ENCODE measurements around the gene ARHGAP10. TPM values are rescaled to one million over a fixed set of nuclear protein-coding genes. Genes with fewer than 3 reads are reported as not detected.

The ARHGAP10 gene
- total and polyA plus RNA-seq, 5 donors from 2014 or later: 2.9 to 14.1 (median 4.7) TPM

DNA sequence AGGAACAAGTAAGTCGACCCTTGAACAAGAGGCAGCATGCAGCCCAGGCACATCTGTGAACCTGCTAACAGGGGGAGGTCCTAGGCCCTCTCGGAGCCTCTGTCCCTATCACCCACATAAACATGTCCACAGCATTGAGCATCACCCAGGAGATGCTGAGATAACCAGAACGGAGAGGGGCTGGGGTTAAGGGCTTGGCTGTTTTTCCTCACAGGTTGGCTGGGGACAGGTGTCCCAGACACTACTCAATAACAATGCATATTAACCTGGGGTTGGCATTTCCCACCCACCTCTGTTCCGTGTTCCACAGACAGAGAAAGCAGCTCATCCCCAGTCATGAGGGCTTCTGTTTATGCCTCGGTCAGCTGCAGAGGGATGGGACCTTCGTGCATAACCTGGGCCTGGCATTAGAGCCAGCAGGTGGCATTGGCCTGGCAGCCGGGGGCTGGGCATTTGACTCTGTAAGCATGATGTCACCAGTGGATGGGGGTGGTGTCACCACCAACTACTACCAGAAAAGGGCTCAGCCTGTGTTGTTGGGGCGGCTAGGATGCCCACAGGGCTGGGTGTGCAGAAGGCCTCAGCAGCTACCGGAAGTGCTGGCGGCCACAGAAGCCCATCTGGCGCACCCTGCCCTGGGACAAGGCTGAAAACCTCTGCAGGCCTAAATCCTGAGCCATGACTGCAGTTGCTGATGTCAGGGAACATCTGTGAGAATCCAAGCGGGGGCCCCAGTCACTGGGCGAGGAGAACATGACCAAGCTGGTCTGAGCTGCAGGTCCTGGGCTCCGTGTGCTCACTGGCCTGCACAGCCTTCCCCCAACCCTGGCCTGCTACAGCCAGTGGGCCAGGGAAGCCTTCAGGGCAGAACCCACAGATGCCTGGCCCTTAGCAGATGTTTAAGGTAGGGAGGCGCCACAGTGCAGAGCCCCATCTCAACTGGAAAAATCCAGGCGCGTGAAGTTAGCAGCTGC is 358.9 kb downstream of the ARHGAP10 start:
- peak overlapping the region in 2 of 3 donors; percentile 11 to 53 for H3K27ac Mint-ChIP-seq
- peaks cover 22% of the 10 kb centered on the region for H3K36me3 Mint-ChIP-seq

DNA sequence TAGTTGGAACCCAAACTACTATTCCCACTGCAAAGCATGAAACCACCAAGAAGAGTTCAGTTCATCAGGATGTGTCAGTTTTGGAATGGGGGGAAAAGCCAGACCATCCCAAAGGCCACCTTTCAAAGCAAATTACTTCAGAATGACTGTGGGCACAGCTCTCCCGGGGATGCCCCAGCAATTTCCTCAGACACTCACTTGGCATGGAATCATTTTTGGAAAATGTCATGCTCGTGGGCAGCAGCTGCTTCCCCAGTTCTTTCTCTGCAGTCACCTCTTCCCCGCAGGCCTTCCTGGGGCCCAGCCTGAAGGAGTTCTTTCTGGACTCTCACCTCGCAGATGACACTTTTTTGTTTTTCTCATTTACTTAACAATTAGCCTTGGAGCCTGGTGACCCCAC is 360.0 kb downstream of the ARHGAP10 start:
- ATAC-seq (ENCODE audit: low read depth in 2 of 2) (no peak), DNase-seq (no peak)
- Histone ChIP-seq H3K36me3 (ENCODE audit: control insufficient read depth, insufficient read depth, low read length) (no peaks in the 10 kb centered on the region), H3K9me3 (ENCODE audit: control insufficient read depth in 2 of 2, low read length in 2 of 2) (no peaks in the 10 kb centered on the region), H3K27me3 (ENCODE audit: control insufficient read depth, insufficient read depth, low read length) (no peaks in the 10 kb centered on the region), H3K27ac (ENCODE audit: insufficient read depth, low read length, poor library complexity, severe bottlenecking) (no peak overlapping the region), H3K4me3 (ENCODE audit: low read depth, low read length) (no peak overlapping the region), H3K4me1 (ENCODE audit: control insufficient read depth, insufficient read depth, low read length, poor library complexity, severe bottlenecking) (no peaks in the 10 kb centered on the region)
- Mint-ChIP-seq H3K9me3 (peaks cover 0 to 9% (median 0%) of the 10 kb centered on the region in 7 donors), H3K27me3 (no peaks in the 10 kb centered on the region), H3K27ac (peak overlapping the region in 2 of 3 donors; percentile 45 to 75), H3K36me3 (peaks cover 14% of the 10 kb centered on the region), H3K4me3 (no peak overlapping the region), H3K4me1 (peaks cover 0 to 26% (median 10%) of the 10 kb centered on the region in 4 donors)

More for the DNA sequence above, 358.9 kb downstream of the ARHGAP10 start:
- H3K4me3 ChIP-seq (ENCODE audit: low read depth, low read length): no peak overlapping the region
- H3K27ac ChIP-seq (ENCODE audit: insufficient read depth, low read length, poor library complexity, severe bottlenecking): no peak overlapping the region
- DNase-seq (no peak), ATAC-seq (ENCODE audit: low read depth in 2 of 2) (no peak)
- H3K4me3 Mint-ChIP-seq: no peak overlapping the region
- H3K4me1 Mint-ChIP-seq: peaks cover 0 to 29% (median 11%) of the 10 kb centered on the region in 4 donors
- no peaks in the 10 kb centered on the region for H3K27me3 Mint-ChIP-seq
- no peaks in the 10 kb centered on the region for H3K4me1 ChIP-seq (ENCODE audit: control insufficient read depth, insufficient read depth, low read length, poor library complexity, severe bottlenecking)
- no peaks in the 10 kb centered on the region for H3K27me3 ChIP-seq (ENCODE audit: control insufficient read depth, insufficient read depth, low read length)
- H3K9me3 ChIP-seq (ENCODE audit: control insufficient read depth in 2 of 2, low read length in 2 of 2): no peaks in the 10 kb centered on the region
- H3K36me3 ChIP-seq (ENCODE audit: control insufficient read depth, insufficient read depth, low read length): no peaks in the 10 kb centered on the region
- H3K9me3 Mint-ChIP-seq: peaks cover 0 to 9% (median 0%) of the 10 kb centered on the region in 7 donors

- H3K9me3 ChIP-seq (ENCODE audit: control insufficient read depth in 2 of 2, low read length in 2 of 2): no peaks in the 10 kb centered on the region
- no peak overlapping the region for H3K27ac ChIP-seq (ENCODE audit: insufficient read depth, low read length, poor library complexity, severe bottlenecking)
- no peaks in the 10 kb centered on the region for H3K27me3 ChIP-seq (ENCODE audit: control insufficient read depth, insufficient read depth, low read length)
- Mint-ChIP-seq H3K4me1 (peaks cover 0 to 21% (median 8%) of the 10 kb centered on the region in 4 donors), H3K4me3 (no peak overlapping the region), H3K36me3 (peaks cover 11% of the 10 kb centered on the region), H3K27ac (peak overlapping the region in 2 of 3 donors; percentile 45 to 75), H3K27me3 (no peaks in the 10 kb centered on the region), H3K9me3 (peaks cover 0 to 4% (median 0%) of the 10 kb centered on the region in 7 donors)
- DNase-seq (no peak), ATAC-seq (ENCODE audit: low read depth in 2 of 2) (no peak)
- H3K36me3 ChIP-seq (ENCODE audit: control insufficient read depth, insufficient read depth, low read length): no peaks in the 10 kb centered on the region
- H3K4me3 ChIP-seq (ENCODE audit: low read depth, low read length): no peak overlapping the region
- no peaks in the 10 kb centered on the region for H3K4me1 ChIP-seq (ENCODE audit: control insufficient read depth, insufficient read depth, low read length, poor library complexity, severe bottlenecking)
These were observed 360.6 kb downstream of the ARHGAP10 start for GRCh38 chr4:148092316-148093014.

DNA sequence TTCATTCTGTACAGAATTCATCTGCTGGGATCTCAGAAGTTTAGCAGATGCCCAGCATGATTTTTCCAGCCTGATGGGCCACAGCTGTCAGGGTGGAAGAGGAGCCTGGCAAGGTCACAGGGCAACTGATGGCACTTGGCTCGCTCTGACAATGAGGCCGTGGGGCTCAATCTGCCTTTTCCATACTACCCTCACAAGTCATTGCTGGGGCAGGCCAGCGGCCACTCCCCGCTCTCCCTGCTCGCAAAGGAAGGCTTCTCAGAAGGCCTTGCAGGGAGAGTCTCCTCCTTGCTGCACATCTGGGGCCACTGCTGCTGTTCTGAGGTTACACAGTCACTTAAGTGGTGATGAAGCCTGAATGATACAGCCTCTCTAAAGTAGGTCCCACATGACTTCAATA is 361.2 kb downstream of the ARHGAP10 start:
- no peak for DNase-seq
- Histone ChIP-seq H3K36me3 (ENCODE audit: control insufficient read depth, insufficient read depth, low read length) (no peaks in the 10 kb centered on the region), H3K4me3 (ENCODE audit: low read depth, low read length) (no peak overlapping the region), H3K4me1 (ENCODE audit: control insufficient read depth, insufficient read depth, low read length, poor library complexity, severe bottlenecking) (no peaks in the 10 kb centered on the region), H3K9me3 (ENCODE audit: control insufficient read depth in 2 of 2, low read length in 2 of 2) (no peaks in the 10 kb centered on the region), H3K27ac (ENCODE audit: insufficient read depth, low read length, poor library complexity, severe bottlenecking) (no peak overlapping the region), H3K27me3 (ENCODE audit: control insufficient read depth, insufficient read depth, low read length) (no peaks in the 10 kb centered on the region)
- peaks cover 0 to 16% (median 8%) of the 10 kb centered on the region in 4 donors for H3K4me1 Mint-ChIP-seq
- peak overlapping the region in 1 of 3 donors; percentile 7 for H3K27ac Mint-ChIP-seq
- ATAC-seq (ENCODE audit: low read depth in 2 of 2): no peak
- no peaks in the 10 kb centered on the region for H3K27me3 Mint-ChIP-seq
- peaks cover 0 to 1% (median 0%) of the 10 kb centered on the region in 7 donors for H3K9me3 Mint-ChIP-seq
- H3K4me3 Mint-ChIP-seq: no peak overlapping the region
- H3K36me3 Mint-ChIP-seq: peaks cover 11% of the 10 kb centered on the region

GRCh38 chr4:148094149-148094548 is 362.3 kb downstream of the ARHGAP10 start:
- Histone ChIP-seq H3K36me3 (ENCODE audit: control insufficient read depth, insufficient read depth, low read length) (no peaks in the 10 kb centered on the region), H3K9me3 (ENCODE audit: control insufficient read depth in 2 of 2, low read length in 2 of 2) (no peaks in the 10 kb centered on the region), H3K4me3 (ENCODE audit: low read depth, low read length) (no peak overlapping the region), H3K27me3 (ENCODE audit: control insufficient read depth, insufficient read depth, low read length) (no peaks in the 10 kb centered on the region), H3K4me1 (ENCODE audit: control insufficient read depth, insufficient read depth, low read length, poor library complexity, severe bottlenecking) (no peaks in the 10 kb centered on the region), H3K27ac (ENCODE audit: insufficient read depth, low read length, poor library complexity, severe bottlenecking) (no peak overlapping the region)
- Mint-ChIP-seq H3K9me3 (peaks cover 0 to 2% (median 0%) of the 10 kb centered on the region in 7 donors), H3K4me1 (peaks cover 0 to 15% (median 8%) of the 10 kb centered on the region in 4 donors), H3K4me3 (no peak overlapping the region), H3K27me3 (no peaks in the 10 kb centered on the region), H3K36me3 (peaks cover 11% of the 10 kb centered on the region), H3K27ac (no peak overlapping the region)
- DNase-seq (no peak), ATAC-seq (ENCODE audit: low read depth in 2 of 2) (no peak)

GRCh38 chr4:148095346-148095923 is 363.5 kb downstream of the ARHGAP10 start:
- Mint-ChIP-seq H3K27me3 (no peaks in the 10 kb centered on the region), H3K4me3 (peak overlapping the region in 1 of 4 donors; percentile 24), H3K4me1 (peaks cover 0 to 11% (median 4%) of the 10 kb centered on the region in 4 donors), H3K9me3 (peaks cover 0 to 2% (median 0%) of the 10 kb centered on the region in 7 donors), H3K36me3 (peaks cover 8% of the 10 kb centered on the region), H3K27ac (no peak overlapping the region)
- Histone ChIP-seq H3K27me3 (ENCODE audit: control insufficient read depth, insufficient read depth, low read length) (no peaks in the 10 kb centered on the region), H3K36me3 (ENCODE audit: control insufficient read depth, insufficient read depth, low read length) (no peaks in the 10 kb centered on the region), H3K4me1 (ENCODE audit: control insufficient read depth, insufficient read depth, low read length, poor library complexity, severe bottlenecking) (no peaks in the 10 kb centered on the region), H3K27ac (ENCODE audit: insufficient read depth, low read length, poor library complexity, severe bottlenecking) (no peak overlapping the region), H3K9me3 (ENCODE audit: control insufficient read depth in 2 of 2, low read length in 2 of 2) (no peaks in the 10 kb centered on the region), H3K4me3 (ENCODE audit: low read depth, low read length) (no peak overlapping the region)
- ATAC-seq (ENCODE audit: low read depth in 2 of 2) (no peak), DNase-seq (no peak)

GRCh38 chr4:148097801-148098200 is 365.9 kb downstream of the ARHGAP10 start:
- Mint-ChIP-seq H3K27ac (no peak overlapping the region), H3K4me1 (peaks cover 0 to 16% (median 8%) of the 10 kb centered on the region in 4 donors), H3K36me3 (peaks cover 15% of the 10 kb centered on the region), H3K27me3 (no peaks in the 10 kb centered on the region), H3K4me3 (no peak overlapping the region), H3K9me3 (peaks cover 0 to 2% (median 0%) of the 10 kb centered on the region in 7 donors)
- Histone ChIP-seq H3K4me1 (ENCODE audit: control insufficient read depth, insufficient read depth, low read length, poor library complexity, severe bottlenecking) (no peaks in the 10 kb centered on the region), H3K9me3 (ENCODE audit: control insufficient read depth in 2 of 2, low read length in 2 of 2) (no peaks in the 10 kb centered on the region), H3K36me3 (ENCODE audit: control insufficient read depth, insufficient read depth, low read length) (no peaks in the 10 kb centered on the region), H3K27me3 (ENCODE audit: control insufficient read depth, insufficient read depth, low read length) (no peaks in the 10 kb centered on the region), H3K27ac (ENCODE audit: insufficient read depth, low read length, poor library complexity, severe bottlenecking) (no peak overlapping the region), H3K4me3 (ENCODE audit: low read depth, low read length) (no peak overlapping the region)
- DNase-seq: no peak
- no peak for ATAC-seq (ENCODE audit: low read depth in 2 of 2)
